Peyer's patch (tissue), 4 donors: Measurements from ENCODE around the gene FARP1.

Experiments
- CTCF ChIP-seq, 6 experiments: fragments of 450-650 bp in 4 of 6; fragments of 200-600 bp in 2 of 6; sonication (generic) in 1 of 6; IDR thresholded peaks; one replicate each; pipeline ENCODE4 v1.5.1; 2017 to 2019; ENCODE audit warnings: antibody characterized with exemption in 6 of 6, mild to moderate bottlenecking in 3 of 6, moderate library complexity in 1 of 6
- POLR2A ChIP-seq, 2 donors: fragments of 450-650 bp; IDR thresholded peaks; one replicate each; pipeline ENCODE4 v1.5.1; 2017; ENCODE audit warnings: antibody characterized with exemption in 2 of 2, mild to moderate bottlenecking in 2 of 2, moderate library complexity in 2 of 2

- TF ChIP-seq CTCF (IDR thresholded peaks at IDR 0.05): no peak
- TF ChIP-seq POLR2A (IDR thresholded peaks at IDR 0.05): no peak
These were observed 1.1 kb upstream of the FARP1 start for GRCh38 chr13:98141509-98142379.
